IMR-90 (cell line): ENCODE results near the gene COX8C. TPM values are rescaled to one million over a fixed set of nuclear protein-coding genes. Genes with fewer than 3 reads are reported as not detected.

Experiments
- ATAC-seq: fragments of 200-7000 bp; cut with Tn5 transposase; 2 replicates; pipeline ENCODE4 v1.9.1; 2020; ENCODE audit warnings: low read depth, mild to moderate bottlenecking, moderate library complexity
- BruUV-seq: library from RNA; stranded (reverse); fragments of 400-500 nt; replicated peaks from 2 replicates; lab custom pipeline; 2021; lab: Mats Ljungman, UMichigan
- CTCF ChIA-PET: fragments of 300-600 bp; formaldehyde crosslinking; extraction: SDS; loops from one replicate; lab custom pipeline; 2021; ENCODE audit warnings: antibody characterized with exemption; lab: Yijun Ruan, JAX
- POLR2A ChIA-PET: fragments of 300-600 bp; sonication (Branson Sonifier 250); formaldehyde crosslinking; loops from one replicate; lab custom pipeline; 2022; ENCODE audit warnings: antibody characterized with exemption; ENCODE audit not compliant: unreplicated experiment; lab: Charles Lee
- DNase-seq: peaks from one replicate; pipeline ENCODE4 v3.0.0; 2013
- H2AFZ ChIP-seq: replicated peaks from 2 replicates; pipeline ENCODE3; 2013; ENCODE audit warnings: low read length, mild to moderate bottlenecking; ENCODE audit not compliant: poor library complexity
- H2AK5ac ChIP-seq: 2 replicates; pipeline ENCODE4 v1.6.1; 2013; ENCODE audit warnings: low read depth, low read length, inconsistent platforms
- H2AK9ac ChIP-seq: replicated peaks from 2 replicates; pipeline ENCODE3; 2013; ENCODE audit warnings: mild to moderate bottlenecking, low read depth, low read length, moderate library complexity; ENCODE audit not compliant: poor library complexity
- H2BK120ac ChIP-seq: 2 replicates; pipeline ENCODE4 v1.6.1; 2013; ENCODE audit warnings: low read depth, low read length, inconsistent platforms
- H2BK15ac ChIP-seq: 3 replicates; pipeline ENCODE4 v1.6.1; 2013; ENCODE audit warnings: low read depth, low read length, inconsistent platforms
- H2BK20ac ChIP-seq: 2 replicates; pipeline ENCODE4 v1.6.1; 2013; ENCODE audit warnings: low read depth, mild to moderate bottlenecking, inconsistent platforms, low read length, moderate library complexity
- H2BK5ac ChIP-seq: 2 replicates; pipeline ENCODE4 v1.6.1; 2013; ENCODE audit warnings: mild to moderate bottlenecking, low read depth, low read length, inconsistent platforms; ENCODE audit not compliant: poor library complexity, severe bottlenecking
- H3K14ac ChIP-seq: replicated peaks from 2 replicates; pipeline ENCODE4 v1.6.1; 2013; ENCODE audit warnings: low read depth, low read length, inconsistent platforms
- H3K18ac ChIP-seq: 2 replicates; pipeline ENCODE4 v1.6.1; 2013; ENCODE audit warnings: low read depth, low read length, control low read depth
- H3K23ac ChIP-seq: 2 replicates; pipeline ENCODE4 v1.6.1; 2013; ENCODE audit warnings: low read depth, low read length, inconsistent platforms
- H3K27ac ChIP-seq: 2 replicates; pipeline ENCODE4 v1.5.1; 2013; ENCODE audit warnings: mild to moderate bottlenecking, control low read depth, low read length; ENCODE audit not compliant: insufficient read depth
- H3K27me3 ChIP-seq: 2 replicates; pipeline ENCODE4 v1.6.1; 2013; ENCODE audit warnings: low read length; ENCODE audit not compliant: control insufficient read depth, insufficient read depth
- H3K36me3 ChIP-seq: 2 replicates; pipeline ENCODE4 v1.6.1; 2013; ENCODE audit warnings: low read length, mixed read lengths; ENCODE audit not compliant: control insufficient read depth, insufficient read depth
- H3K4ac ChIP-seq: 2 replicates; pipeline ENCODE4 v1.6.1; 2013; ENCODE audit warnings: low read depth, low read length, inconsistent platforms
- H3K4me1 ChIP-seq: 2 replicates; pipeline ENCODE4 v1.6.1; 2013; ENCODE audit warnings: low read length, mixed read lengths; ENCODE audit not compliant: control insufficient read depth, insufficient read depth
- H3K4me2 ChIP-seq: 2 replicates; pipeline ENCODE4 v1.6.1; 2013; ENCODE audit warnings: low read depth, mild to moderate bottlenecking, control low read depth, low read length, moderate library complexity
- H3K4me3 ChIP-seq: 2 replicates; pipeline ENCODE4 v1.5.1; 2013; ENCODE audit warnings: low read depth, mild to moderate bottlenecking, control low read depth, low read length, moderate library complexity; ENCODE audit not compliant: insufficient read depth
- H3K56ac ChIP-seq: 2 replicates; pipeline ENCODE4 v1.6.1; 2013; ENCODE audit warnings: low read length, inconsistent platforms; ENCODE audit not compliant: insufficient read depth; ENCODE audit errors: extremely low read depth
- H3K79me1 ChIP-seq, 2 experiments: 2 replicates each; pipeline ENCODE4 v1.6.1; 2013; ENCODE audit warnings: low read length in 2 of 2, inconsistent platforms in 1 of 2, low read depth in 1 of 2
- H3K9ac ChIP-seq: 2 replicates; pipeline ENCODE4 v1.6.1; 2013; ENCODE audit warnings: low read depth, low read length, control low read depth
- H3K9me1 ChIP-seq: 2 replicates; pipeline ENCODE4 v1.6.1; 2013; ENCODE audit warnings: low read length, inconsistent platforms; ENCODE audit not compliant: insufficient read depth
- H3K9me3 ChIP-seq: 2 replicates; pipeline ENCODE4 v1.6.1; 2013; ENCODE audit warnings: low read length; ENCODE audit not compliant: control insufficient read depth, insufficient read depth
- H4K20me1 ChIP-seq: 2 replicates; pipeline ENCODE4 v1.6.1; 2013; ENCODE audit warnings: low read length, inconsistent platforms; ENCODE audit not compliant: insufficient read depth
- H4K5ac ChIP-seq: 2 replicates; pipeline ENCODE4 v1.6.1; 2013; ENCODE audit warnings: mild to moderate bottlenecking, low read depth, low read length, control low read depth
- H4K8ac ChIP-seq, 2 experiments: 2 replicates each; pipeline ENCODE4 v1.6.1; 2013; ENCODE audit warnings: low read depth in 2 of 2, low read length in 2 of 2, control low read depth in 1 of 2, inconsistent platforms in 1 of 2
- H4K91ac ChIP-seq: 2 replicates; pipeline ENCODE4 v1.6.1; 2013; ENCODE audit warnings: low read depth, low read length, inconsistent platforms; ENCODE audit not compliant: insufficient read depth
- CEBPB ChIP-seq: IDR thresholded peaks from 2 replicates; pipeline ENCODE4 v1.6.1; 2012; ENCODE audit warnings: low read depth, low read length, improper control_type of control experiment
- CHD1 ChIP-seq: IDR thresholded peaks from 2 replicates; pipeline ENCODE4 v1.6.1; 2012; ENCODE audit warnings: low read depth, low read length, improper control_type of control experiment
- CTCF ChIP-seq: conservative IDR thresholded peaks from 2 replicates; pipeline ENCODE4 v1.5.1; 2012; ENCODE audit warnings: mild to moderate bottlenecking, low read depth, low read length, improper control_type of control experiment
- ELK1 ChIP-seq: fragments of 150-350 bp; IDR thresholded peaks from 2 replicates; pipeline ENCODE4 v1.6.1; 2016; ENCODE audit warnings: low read depth, mild to moderate bottlenecking, low read length, moderate library complexity, borderline replicate concordance
- MAZ ChIP-seq: IDR thresholded peaks from 2 replicates; pipeline ENCODE4 v1.6.1; 2012; ENCODE audit warnings: low read depth, mild to moderate bottlenecking, low read length, improper control_type of control experiment, moderate library complexity, borderline replicate concordance
- MXI1 ChIP-seq: IDR thresholded peaks from 2 replicates; pipeline ENCODE4 v1.6.1; 2012; ENCODE audit warnings: low read depth, mild to moderate bottlenecking, low read length, moderate library complexity, borderline replicate concordance
- NFE2L2 ChIP-seq: fragments of 150-350 bp; IDR thresholded peaks from 2 replicates; pipeline ENCODE4 v1.6.1; 2016; ENCODE audit warnings: low read depth, mild to moderate bottlenecking, low read length
- POLR2A ChIP-seq: IDR thresholded peaks from 2 replicates; pipeline ENCODE4 v1.6.1; 2012; ENCODE audit warnings: mild to moderate bottlenecking, low read depth, low read length
- RAD21 ChIP-seq: IDR thresholded peaks from 2 replicates; pipeline ENCODE4 v1.6.1; 2012; ENCODE audit warnings: low read length, improper control_type of control experiment
- RCOR1 ChIP-seq: IDR thresholded peaks from 2 replicates; pipeline ENCODE4 v1.6.1; 2012; ENCODE audit warnings: mild to moderate bottlenecking, low read length, improper control_type of control experiment; ENCODE audit not compliant: insufficient replicate concordance
- RFX5 ChIP-seq: IDR thresholded peaks from 2 replicates; pipeline ENCODE4 v1.8.0; 2012; ENCODE audit warnings: low read depth, mild to moderate bottlenecking, low read length, moderate library complexity
- SMC3 ChIP-seq: fragments of 150-350 bp; IDR thresholded peaks from 2 replicates; pipeline ENCODE4 v1.6.1; 2016; ENCODE audit warnings: low read depth, mild to moderate bottlenecking, antibody characterized with exemption, low read length, moderate library complexity
- USF2 ChIP-seq: fragments of 150-350 bp; IDR thresholded peaks from 2 replicates; pipeline ENCODE4 v1.6.1; 2017; ENCODE audit warnings: mild to moderate bottlenecking, antibody characterized with exemption, low read length, low read depth
- WGBS, 2 experiments: methylation state at CpG; one replicate each; pipeline versions ENCODE4 v1.1.5 to v1.1.7; 2013; ENCODE audit warnings: missing lambda C conversion rate in 2 of 2; ENCODE audit not compliant: insufficient read length in 1 of 2; ENCODE audit errors: extremely low coverage in 2 of 2; 5-methylcytosine and 5-hydroxymethylcytosine counted together
- dilution Hi-C: fragments of 300-500 bp; cut with HindIII; formaldehyde crosslinking; loops from one replicate; pipeline ENCODE4 v1.14.3; 2018; ENCODE audit warnings: low sequenced_read_pairs; ENCODE audit not compliant: unreplicated experiment
- in situ Hi-C: fragments of 300-500 bp; cut with MboI; formaldehyde crosslinking; loops from 3 replicates; pipeline ENCODE4 v1.14.3; 2019; ENCODE audit warnings: low sequenced_read_pairs, inconsistent platforms, mixed read lengths
- intact Hi-C: fragments of 100-400 bp; cut with micrococcal nuclease; formaldehyde crosslinking; loops from 2 replicates; pipeline ENCODE4 v1.10.0; 2022
- polyA plus RNA-seq, 3 experiments: library from polyadenylated mRNA; depleted of rRNA; stranded (reverse); fragments of >200 nt; gene quantifications; 2 replicates each; pipeline ENCODE4 v1.2.3, GENCODE V29; 2012; ENCODE audit warnings: low replicate concordance in 1 of 3
- total RNA-seq: library from RNA; depleted of rRNA; stranded (reverse); fragments of >200 nt; gene quantifications from 2 replicates; pipeline ENCODE4 v1.2.3, GENCODE V29; 2012

The COX8C gene
- total and polyA plus RNA-seq, 2 of the 4 experiments (the other 2 are of a cell fraction), result not detected

- peak within 1 kb of the TSS; percentile 28 for H4K5ac ChIP-seq
- H3K9me1 ChIP-seq, result no peaks in the 10 kb centered on the region
- H3K27ac ChIP-seq, result peak within 1 kb of the TSS; percentile 94
- H2BK5ac ChIP-seq, result peak within 1 kb of the TSS; percentile 92
- H3K27me3 ChIP-seq, result no peaks in the 10 kb centered on the region
- WGBS, 2 experiments, result 0% methylated on average over 44 of the region's 74 CpGs; no CpG with 5 or more reads in 1 of the 2 experiments
- peak within 1 kb of the TSS; percentile 61 for H3K23ac ChIP-seq
- dilution Hi-C loops, result no loop called here
- peak within 1 kb of the TSS; percentile 66; the same call in 1 of the 2 replicates for H2BK120ac ChIP-seq
- peak within 1 kb of the TSS; percentile 12 for H3K18ac ChIP-seq
- H3K36me3 ChIP-seq, result no peaks in the 10 kb centered on the region
- peak within 1 kb of the TSS; percentile 81 for H3K56ac ChIP-seq
- CTCF ChIA-PET, result no interaction called here
- H2AFZ ChIP-seq, result peak within 1 kb of the TSS; percentile 96
- H2BK20ac ChIP-seq, result peak within 1 kb of the TSS; percentile 2; the same call in 1 of the 2 replicates
- H4K8ac ChIP-seq, result peak within 1 kb of the TSS; percentile 17 to 80
- no peak within 1 kb of the TSS for H2AK5ac ChIP-seq
- H3K9me3 ChIP-seq, result no peaks in the 10 kb centered on the region
- H3K4me1 ChIP-seq, result no peaks in the 10 kb centered on the region
- H3K4me2 ChIP-seq, result peak within 1 kb of the TSS; percentile 99
- peaks cover 23% of the 10 kb centered on the region; the same call in 1 of the 2 replicates for H4K20me1 ChIP-seq
- in situ Hi-C loops, result no loop called here
- H3K9ac ChIP-seq, result peak within 1 kb of the TSS; percentile 94
- POLR2A ChIA-PET, result no interaction called here
- peak; percentile 92 for DNase-seq
- peak within 1 kb of the TSS; percentile 61 for H4K91ac ChIP-seq
- peaks cover 0 to 38% of the 10 kb centered on the region in 2 experiments; a peak in 2 of 4 replicates for H3K79me1 ChIP-seq
- peak within 1 kb of the TSS; percentile 81 for H2AK9ac ChIP-seq
- TSS peak; percentile 60 for BruUV-seq
- peak; percentile 96 for ATAC-seq
- H3K4me3 ChIP-seq, result peak within 1 kb of the TSS; percentile 55
- peak within 1 kb of the TSS; percentile 75 for H3K4ac ChIP-seq
- intact Hi-C loops, result loop anchor here (1.0 to 5.0 kb wide), 5 partner anchors 93 to 749 kb away; partner anchors contain the start of genes DDX24, GON7, IFI27L1 and MOAP1
- H3K14ac ChIP-seq, result peak within 1 kb of the TSS; percentile 84
- H2BK15ac ChIP-seq, result peak within 1 kb of the TSS; percentile 5; the same call in 1 of the 3 replicates
- TF ChIP-seq ELK1 (no peak), CHD1 (no peak; the same call in 1 of the 2 replicates), MAZ (peak; percentile 96), POLR2A (peak; percentile 80; the same call in 1 of the 2 replicates), RFX5 (no peak), CEBPB (peak; percentile 55), RCOR1 (peak; percentile 48), USF2 (peak; percentile 97), CTCF (peak; percentile 40; the same call in 1 of the 2 replicates), MXI1 (peak; percentile 40; the same call in 1 of the 2 replicates), NFE2L2 (no peak), RAD21 (peak; percentile 39; the same call in 1 of the 2 replicates), SMC3 (no peak)
These were observed 13.9 kb upstream of the COX8C start, which contains the start of gene BTBD7 for GRCh38 chr14:93332853-93333630. TSS of gene BTBD7 (minus strand) at chr14:93333036. CDS start at chr14:93296051, 36,985 bp downstream.
